Stomach (tissue), 4 donors: Measurements from ENCODE around the gene IPPK.

Experiments
- EP300 ChIP-seq: sonication (generic); formaldehyde crosslinking; IDR thresholded peaks from one replicate; pipeline ENCODE4 v1.6.1; 2017; ENCODE audit warnings: antibody characterized with exemption
- POLR2A ChIP-seq, 4 donors: fragments of 450-650 bp; IDR thresholded peaks; one replicate each; pipeline ENCODE4 v1.6.1; 2016; ENCODE audit warnings: antibody characterized with exemption in 4 of 4, control low read depth in 2 of 4, mild to moderate bottlenecking in 1 of 4, moderate library complexity in 1 of 4
- POLR2AphosphoS5 ChIP-seq, 3 donors: sonication (generic); formaldehyde crosslinking; IDR thresholded peaks; one replicate each; pipeline ENCODE4 v1.6.1; 2016; ENCODE audit warnings: antibody characterized with exemption in 3 of 3
- TF ChIP-seq, protein P1 (sequence below), 7 experiments: fragments of 450-650 bp in 4 of 7; fragments of 200-600 bp in 3 of 7; sonication (generic) in 3 of 7; IDR thresholded peaks; one replicate each; pipeline ENCODE4 v1.5.1; 2016 to 2019; ENCODE audit warnings: antibody characterized with exemption in 7 of 7, control low read depth in 2 of 7, mild to moderate bottlenecking in 1 of 7

DNA sequence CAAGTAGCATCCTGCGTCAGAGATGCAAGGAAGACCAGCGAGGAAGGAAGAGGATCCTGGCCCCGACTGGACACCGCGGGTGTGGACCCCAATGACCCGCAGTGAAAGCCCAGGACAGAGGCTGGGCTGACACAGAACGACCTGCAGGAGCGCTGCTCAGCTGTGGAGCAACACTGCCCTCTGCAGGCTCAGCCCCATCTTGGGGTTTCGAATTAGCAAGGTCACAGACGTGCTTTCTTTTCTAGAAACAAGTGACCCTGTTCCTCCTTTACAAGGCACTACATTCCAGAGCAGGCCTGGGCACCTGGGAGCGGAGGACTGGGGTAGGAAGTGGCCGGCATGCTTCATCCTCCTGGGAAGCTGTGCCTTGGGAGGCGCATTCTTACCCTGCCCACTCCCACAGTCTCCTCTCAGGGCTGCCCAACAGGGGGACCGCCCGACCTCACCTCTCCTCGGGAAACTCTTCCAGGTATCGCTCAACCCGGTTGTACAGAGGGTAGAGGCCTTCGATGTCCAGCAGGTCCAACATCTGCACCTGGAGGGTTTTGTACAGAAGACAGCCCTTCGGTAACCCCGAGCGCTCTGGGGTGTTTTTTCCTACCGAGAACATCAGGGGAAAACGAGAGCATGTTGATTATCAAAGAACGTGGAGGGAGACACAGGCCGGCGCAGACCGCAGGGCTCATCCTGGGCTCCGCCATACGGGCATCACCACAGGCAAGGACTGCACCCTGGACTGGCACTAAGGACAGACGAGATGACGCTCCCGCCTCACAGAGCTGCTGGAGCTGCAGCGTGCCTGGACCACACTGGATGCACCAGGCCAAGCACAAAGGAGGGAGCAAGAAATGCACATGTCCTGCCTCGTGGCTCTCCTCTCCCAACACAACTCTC lies 35.0 kb downstream of the IPPK start:
- TF ChIP-seq, protein P1, sequence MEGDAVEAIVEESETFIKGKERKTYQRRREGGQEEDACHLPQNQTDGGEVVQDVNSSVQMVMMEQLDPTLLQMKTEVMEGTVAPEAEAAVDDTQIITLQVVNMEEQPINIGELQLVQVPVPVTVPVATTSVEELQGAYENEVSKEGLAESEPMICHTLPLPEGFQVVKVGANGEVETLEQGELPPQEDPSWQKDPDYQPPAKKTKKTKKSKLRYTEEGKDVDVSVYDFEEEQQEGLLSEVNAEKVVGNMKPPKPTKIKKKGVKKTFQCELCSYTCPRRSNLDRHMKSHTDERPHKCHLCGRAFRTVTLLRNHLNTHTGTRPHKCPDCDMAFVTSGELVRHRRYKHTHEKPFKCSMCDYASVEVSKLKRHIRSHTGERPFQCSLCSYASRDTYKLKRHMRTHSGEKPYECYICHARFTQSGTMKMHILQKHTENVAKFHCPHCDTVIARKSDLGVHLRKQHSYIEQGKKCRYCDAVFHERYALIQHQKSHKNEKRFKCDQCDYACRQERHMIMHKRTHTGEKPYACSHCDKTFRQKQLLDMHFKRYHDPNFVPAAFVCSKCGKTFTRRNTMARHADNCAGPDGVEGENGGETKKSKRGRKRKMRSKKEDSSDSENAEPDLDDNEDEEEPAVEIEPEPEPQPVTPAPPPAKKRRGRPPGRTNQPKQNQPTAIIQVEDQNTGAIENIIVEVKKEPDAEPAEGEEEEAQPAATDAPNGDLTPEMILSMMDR (IDR thresholded peaks at IDR 0.05): peak in 5 of 7 experiments; percentile 80 to 91 (median 84)
- peak in 1 of 3 donors; percentile 74 for TF ChIP-seq POLR2AphosphoS5 (IDR thresholded peaks at IDR 0.05)
- no peak for TF ChIP-seq POLR2A (IDR thresholded peaks at IDR 0.05)
- TF ChIP-seq EP300: no peak
